ENCODE results near the gene MEX3C. TPM values are rescaled to one million over a fixed set of nuclear protein-coding genes. Genes with fewer than 3 reads are reported as not detected.

The MEX3C gene
- total RNA-seq, 1 experiment from 2014 or later: 36.5 TPM

GRCh38 chr18:51192026-51192425 lies 5.5 kb downstream of the MEX3C start:
- no peak for DNase-seq (ENCODE audit: low read depth)

- DNase-seq (ENCODE audit: low read depth): peak; percentile 2
These were observed 6.3 kb downstream of the MEX3C start for GRCh38 chr18:51191128-51191717.

- no peak for DNase-seq (ENCODE audit: low read depth)
These were observed 7.5 kb downstream of the MEX3C start for GRCh38 chr18:51190000-51190399.

DNA sequence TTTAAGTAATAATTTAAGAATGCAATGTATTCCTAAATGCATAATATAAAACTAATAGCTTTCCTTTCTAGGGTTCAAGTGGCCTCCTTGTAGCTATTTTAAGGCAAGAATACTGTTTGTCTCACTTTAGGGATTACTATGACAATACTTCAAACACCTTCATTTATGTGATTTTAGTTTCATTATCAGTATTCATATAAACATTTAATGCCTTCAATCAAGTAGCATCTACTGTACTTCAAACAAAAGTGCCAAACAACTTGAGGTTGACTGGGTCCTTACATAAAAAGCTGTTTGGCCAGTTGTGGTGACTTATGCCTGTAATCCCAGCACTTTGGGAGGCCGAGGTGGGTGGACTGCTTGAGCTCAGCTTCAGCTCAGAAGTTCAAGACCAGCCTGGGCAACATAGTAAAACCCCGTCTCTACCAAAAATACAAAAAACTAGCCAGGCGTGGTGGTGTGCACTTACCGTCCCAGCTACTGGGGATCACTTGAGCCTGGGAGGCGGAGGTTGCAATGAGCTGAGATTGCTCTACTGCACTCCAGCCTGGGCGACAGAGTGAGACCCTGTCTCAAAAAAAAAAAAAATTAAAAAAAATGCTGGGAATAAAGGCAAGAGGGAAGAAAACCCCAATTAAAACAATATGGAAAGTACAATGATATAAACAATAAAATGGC lies 9.3 kb downstream of the MEX3C start:
- no peak for DNase-seq (ENCODE audit: low read depth)

DNA sequence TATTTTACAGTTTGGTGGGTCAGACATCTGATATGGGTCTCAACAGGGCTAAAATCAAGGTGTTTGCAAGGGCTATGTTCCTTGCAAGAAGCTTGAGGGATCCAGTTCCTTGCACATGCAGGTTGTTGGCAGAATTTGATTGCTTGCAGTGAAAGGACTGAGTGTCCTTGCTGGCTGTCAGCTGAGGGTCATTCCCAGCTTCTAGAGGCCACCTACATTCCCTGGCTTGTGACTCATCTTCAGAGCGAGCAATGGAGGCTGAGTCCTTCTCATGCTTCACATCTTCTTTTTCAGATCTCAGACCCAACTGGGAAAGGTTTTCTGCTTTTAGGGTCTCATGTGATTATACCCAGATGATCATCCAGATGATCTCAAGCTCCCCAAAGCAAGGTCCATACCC lies 12.4 kb downstream of the MEX3C start:
- DNase-seq (ENCODE audit: low read depth): peak; percentile 28

GRCh38 chr18:51184091-51184457 lies 13.4 kb downstream of the MEX3C start:
- DNase-seq (ENCODE audit: low read depth): no peak

DNA sequence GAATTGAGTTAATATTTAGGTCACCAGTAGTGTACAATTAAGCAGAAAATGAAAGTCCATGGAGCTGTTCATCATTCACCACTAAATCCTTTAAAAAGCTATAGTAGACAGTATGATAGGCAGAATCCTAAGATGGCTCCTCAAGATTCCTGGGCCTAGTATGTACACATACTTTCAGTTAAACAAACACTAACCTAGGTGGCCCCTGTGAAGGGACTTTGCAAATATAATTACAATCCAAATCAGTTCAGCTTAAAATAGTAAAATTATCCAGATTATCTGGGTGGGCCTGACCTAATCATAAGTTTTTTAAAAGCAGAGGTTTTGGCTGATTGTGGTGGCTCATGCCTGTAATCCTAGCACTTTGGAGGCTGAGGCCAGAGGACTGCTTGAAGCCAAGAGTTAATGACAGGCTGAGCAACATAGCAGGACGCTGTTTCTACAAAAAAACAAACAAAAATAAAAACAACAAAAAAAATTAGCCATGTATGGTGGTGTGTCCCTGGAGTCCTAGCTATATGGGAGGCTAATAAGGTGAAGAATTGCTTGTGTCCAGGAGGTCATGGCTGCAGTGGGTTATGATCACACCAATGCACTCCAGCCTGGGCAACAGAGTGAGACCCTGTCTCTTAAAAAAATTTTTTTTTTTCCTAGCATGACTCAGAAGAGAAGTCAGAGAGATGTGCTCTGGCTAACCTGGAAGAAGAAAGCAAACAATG lies 13.9 kb downstream of the MEX3C start:
- DNase-seq (ENCODE audit: low read depth): no peak

DNA sequence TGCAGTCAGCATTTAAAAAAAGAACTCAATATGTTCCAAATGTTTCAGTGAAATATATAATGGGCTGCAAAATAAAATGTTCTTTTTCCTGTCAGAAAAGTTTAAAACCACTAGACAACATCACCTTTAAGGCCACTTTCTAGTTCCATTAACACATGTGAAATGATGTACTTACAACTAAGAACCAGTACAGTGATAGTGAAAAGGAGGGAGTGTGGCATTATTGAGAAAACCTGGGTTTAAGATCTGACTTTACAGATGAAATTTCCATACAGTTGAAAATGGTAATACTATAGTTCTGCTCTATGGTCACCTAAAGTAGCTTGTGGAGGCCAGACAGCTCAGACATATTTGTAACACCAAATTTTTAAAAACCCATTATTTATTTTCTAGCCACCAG lies 14.7 kb downstream of the MEX3C start:
- DNase-seq (ENCODE audit: low read depth): no peak

DNA sequence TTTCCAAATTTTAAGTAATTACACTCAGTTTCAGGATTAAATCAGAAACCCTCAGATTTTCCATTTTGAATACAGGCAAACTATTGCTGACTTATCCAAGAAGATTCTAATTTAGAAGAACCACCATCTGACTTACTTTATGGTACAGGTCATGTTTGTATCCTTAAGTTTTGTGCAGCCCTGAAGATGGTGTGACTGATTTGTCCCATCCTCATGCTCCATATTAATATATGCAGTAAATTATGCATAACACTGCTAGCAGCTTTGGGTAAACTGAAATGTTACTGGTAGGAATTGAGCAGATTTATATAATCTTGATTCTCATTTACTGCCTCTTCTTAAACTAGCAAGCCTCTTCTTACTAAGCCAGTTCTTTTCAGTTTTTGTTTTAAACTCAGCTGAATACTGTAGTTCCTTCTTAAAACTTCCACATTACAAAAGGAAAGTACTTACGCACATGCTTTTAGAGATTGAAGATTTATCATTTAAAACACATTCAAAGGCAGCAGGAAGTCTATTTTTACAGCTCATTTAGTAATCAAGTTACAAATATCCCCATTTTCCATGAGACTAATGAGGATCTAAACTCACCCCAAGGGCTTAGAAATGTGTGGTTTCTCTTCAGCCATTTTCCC lies 25.7 kb downstream of the MEX3C start:
- no peak for DNase-seq (ENCODE audit: low read depth)

GRCh38 chr18:51171223-51171622 lies 26.3 kb downstream of the MEX3C start:
- no peak for DNase-seq (ENCODE audit: low read depth)

- no peak for DNase-seq (ENCODE audit: low read depth)
These were observed 26.8 kb downstream of the MEX3C start for GRCh38 chr18:51170664-51171063.

- DNase-seq (ENCODE audit: low read depth): no peak
These were observed 27.8 kb downstream of the MEX3C start for GRCh38 chr18:51169731-51170130.

- DNase-seq (ENCODE audit: low read depth): no peak
These were observed 28.4 kb downstream of the MEX3C start for GRCh38 chr18:51168960-51169662.

DNA sequence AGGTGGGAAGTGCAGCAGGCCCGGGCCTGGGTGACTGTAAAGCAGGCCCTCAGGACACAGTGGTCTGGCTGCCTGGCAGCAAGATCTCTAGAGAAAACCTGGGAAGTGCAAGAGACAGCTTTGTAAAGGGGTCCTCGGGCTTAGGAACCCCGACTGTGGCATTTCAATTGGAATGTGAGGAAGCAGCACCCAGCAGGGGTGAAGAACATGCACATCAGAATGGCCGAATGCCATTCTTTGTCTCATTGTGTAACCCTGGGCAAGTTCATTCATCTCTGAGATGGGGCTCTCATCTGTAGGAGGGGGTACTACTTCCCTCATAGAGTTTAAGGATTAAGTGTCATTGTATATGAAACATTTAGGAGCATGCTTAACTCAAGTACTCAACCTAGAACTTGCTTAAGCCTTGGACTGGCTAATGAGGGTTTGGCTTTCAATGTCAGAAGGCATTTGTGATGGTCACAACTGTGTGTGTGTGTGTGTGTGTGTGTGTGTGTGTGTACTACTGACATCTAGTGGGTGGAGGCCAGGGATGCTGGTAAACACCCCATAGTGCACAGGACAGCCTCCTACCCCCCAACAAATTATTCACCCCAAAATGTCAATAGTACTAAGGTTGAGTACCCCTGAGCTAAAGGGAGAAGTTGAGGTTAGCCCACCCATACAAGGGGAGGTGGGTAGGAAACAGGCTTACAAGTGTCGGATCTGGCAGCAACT lies 29.3 kb downstream of the MEX3C start:
- DNase-seq (ENCODE audit: low read depth): no peak

DNA sequence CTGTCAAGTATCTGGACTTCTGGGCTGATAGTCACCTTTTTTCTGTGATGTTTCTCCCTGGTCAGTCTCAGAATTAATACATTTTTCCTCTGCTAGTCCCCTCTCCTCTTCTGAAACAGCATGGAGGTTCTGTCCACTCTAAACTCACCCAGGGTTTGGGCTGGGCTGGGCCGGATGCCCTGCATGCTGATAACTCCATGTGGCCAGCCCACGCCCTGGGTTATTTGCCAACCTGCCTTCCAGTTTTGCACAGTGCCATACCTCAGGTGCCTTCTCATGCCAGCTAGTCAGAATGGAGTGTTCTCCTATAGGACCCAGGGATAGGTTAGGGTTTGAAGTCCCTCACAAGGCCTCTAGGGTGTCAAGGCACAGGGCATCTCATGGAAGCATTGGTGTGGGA lies 32.2 kb downstream of the MEX3C start:
- no peak for DNase-seq (ENCODE audit: low read depth)

DNA sequence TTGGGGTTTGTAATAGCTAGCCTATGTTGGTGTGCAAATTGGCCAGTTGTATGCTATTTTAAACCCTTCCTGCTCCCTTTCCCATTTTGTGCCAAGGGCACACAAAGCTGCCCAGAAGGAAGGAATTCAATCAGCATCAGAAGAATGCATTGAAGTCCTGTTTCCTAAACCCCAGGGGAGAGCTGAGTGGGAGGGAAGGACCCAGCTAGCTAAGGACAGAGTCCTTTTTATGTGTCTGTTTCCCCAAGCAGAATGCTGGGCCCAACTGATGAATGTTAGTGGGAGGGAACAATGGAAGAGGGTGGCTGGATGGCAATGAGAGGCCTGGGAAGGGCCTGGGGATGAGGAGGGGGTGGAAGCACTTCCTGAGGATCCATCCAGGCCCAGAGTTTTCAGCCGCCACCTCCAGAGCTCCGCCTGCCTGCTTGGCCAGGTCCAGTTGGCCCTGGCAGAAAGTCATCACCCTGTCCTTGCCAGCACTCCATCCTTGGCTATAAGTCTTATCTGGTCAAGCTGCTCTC lies 32.7 kb downstream of the MEX3C start:
- DNase-seq (ENCODE audit: low read depth): peak; percentile 22

GRCh38 chr18:51164342-51164741 lies 33.1 kb downstream of the MEX3C start:
- DNase-seq (ENCODE audit: low read depth): no peak

DNA sequence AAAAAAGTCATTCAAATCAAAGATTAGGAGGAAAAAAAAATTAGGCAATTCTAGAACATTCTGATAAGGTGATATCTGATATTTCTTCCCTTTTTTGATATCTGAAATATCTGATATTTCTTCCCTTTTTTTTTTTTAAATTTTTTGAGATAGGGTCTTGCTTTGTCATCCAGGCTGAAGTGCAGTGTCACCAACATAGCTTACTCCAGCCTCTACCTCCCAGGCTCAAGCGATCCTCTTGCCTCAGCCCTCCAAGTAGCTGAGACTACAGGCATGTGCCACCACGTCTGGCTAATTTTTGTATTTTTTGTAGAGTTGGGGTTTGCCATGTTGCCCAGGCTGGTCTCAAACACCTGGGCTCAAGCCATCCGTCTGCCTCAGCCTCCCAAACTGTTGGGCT lies 33.9 kb downstream of the MEX3C start:
- DNase-seq (ENCODE audit: low read depth): no peak

- no peak for DNase-seq (ENCODE audit: low read depth)
These were observed 34.9 kb downstream of the MEX3C start for GRCh38 chr18:51162617-51163016.

GRCh38 chr18:51160646-51161045 lies 36.8 kb downstream of the MEX3C start:
- no peak for DNase-seq (ENCODE audit: low read depth)

GRCh38 chr18:51157215-51157614 lies 40.3 kb downstream of the MEX3C start:
- no peak for DNase-seq (ENCODE audit: low read depth)
